ENCODE measurements around the gene TOX3. TPM values are rescaled to one million over a fixed set of nuclear protein-coding genes. Genes with fewer than 3 reads are reported as not detected.

The TOX3 gene
- total RNA-seq, 1 experiment from 2014 or later: 16.6 TPM

DNA sequence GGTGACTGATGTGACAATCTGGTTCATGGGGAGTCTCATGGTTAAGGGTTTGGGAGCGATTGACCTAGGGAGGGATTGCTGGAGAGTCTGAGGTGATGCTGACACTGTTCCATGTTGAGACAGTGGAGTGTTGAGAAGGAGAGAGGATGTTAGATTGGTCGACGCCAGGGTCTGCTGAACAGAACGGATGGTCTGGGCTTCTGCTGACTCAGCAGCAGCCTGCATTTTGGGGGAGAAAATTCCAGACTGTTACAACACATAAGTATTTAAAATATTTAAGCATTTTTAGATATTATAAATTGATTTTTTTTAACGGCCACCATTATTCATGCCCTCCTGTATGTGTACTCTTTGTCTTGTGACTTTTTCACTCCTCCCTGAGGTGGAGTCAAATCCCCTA lies 107.2 kb downstream of the TOX3 start:
- no peak overlapping the region for H3K4me3 ChIP-seq (ENCODE audit: low read depth, low read length, poor library complexity, severe bottlenecking)
- no peaks in the 10 kb centered on the region for H3K4me1 ChIP-seq (ENCODE audit: insufficient read depth, low read length, poor library complexity, severe bottlenecking)
- DNase-seq (ENCODE audit: low spot score): no peak
- H3K27me3 ChIP-seq (replicated peaks; ENCODE audit: insufficient read depth, low read depth, low read length, poor library complexity): no peaks in the 10 kb centered on the region
- intact Hi-C loops (cut with micrococcal nuclease; ENCODE audit: unreplicated experiment): loop anchor here (10.0 kb wide), 1 partner anchor 255 kb away; no protein-coding TSS in a partner anchor
- peaks cover 27% of the 10 kb centered on the region for H3K36me3 ChIP-seq (ENCODE audit: insufficient read depth, low read length, poor library complexity, severe bottlenecking)
- TF ChIP-seq, protein P1, sequence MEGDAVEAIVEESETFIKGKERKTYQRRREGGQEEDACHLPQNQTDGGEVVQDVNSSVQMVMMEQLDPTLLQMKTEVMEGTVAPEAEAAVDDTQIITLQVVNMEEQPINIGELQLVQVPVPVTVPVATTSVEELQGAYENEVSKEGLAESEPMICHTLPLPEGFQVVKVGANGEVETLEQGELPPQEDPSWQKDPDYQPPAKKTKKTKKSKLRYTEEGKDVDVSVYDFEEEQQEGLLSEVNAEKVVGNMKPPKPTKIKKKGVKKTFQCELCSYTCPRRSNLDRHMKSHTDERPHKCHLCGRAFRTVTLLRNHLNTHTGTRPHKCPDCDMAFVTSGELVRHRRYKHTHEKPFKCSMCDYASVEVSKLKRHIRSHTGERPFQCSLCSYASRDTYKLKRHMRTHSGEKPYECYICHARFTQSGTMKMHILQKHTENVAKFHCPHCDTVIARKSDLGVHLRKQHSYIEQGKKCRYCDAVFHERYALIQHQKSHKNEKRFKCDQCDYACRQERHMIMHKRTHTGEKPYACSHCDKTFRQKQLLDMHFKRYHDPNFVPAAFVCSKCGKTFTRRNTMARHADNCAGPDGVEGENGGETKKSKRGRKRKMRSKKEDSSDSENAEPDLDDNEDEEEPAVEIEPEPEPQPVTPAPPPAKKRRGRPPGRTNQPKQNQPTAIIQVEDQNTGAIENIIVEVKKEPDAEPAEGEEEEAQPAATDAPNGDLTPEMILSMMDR (conservative IDR thresholded peaks at IDR 0.05; ENCODE audit: low read depth, low read length): no peak
- TF ChIP-seq EZH2 (IDR thresholded peaks at IDR 0.05; ENCODE audit: borderline replicate concordance, low read depth, low read length, poor library complexity, severe bottlenecking): no peak
- no peaks in the 10 kb centered on the region for H3K9me3 ChIP-seq (ENCODE audit: low read depth, low read length, poor library complexity, severe bottlenecking)
- POLR2A ChIA-PET (ENCODE audit: low non-redundant PET): no interaction called here
- no TSS peak for BruUV-seq (replicated peaks)
- CTCF ChIA-PET: no interaction called here
- H3K27ac ChIP-seq (ENCODE audit: low read depth, low read length, poor library complexity, severe bottlenecking): no peak overlapping the region

DNA sequence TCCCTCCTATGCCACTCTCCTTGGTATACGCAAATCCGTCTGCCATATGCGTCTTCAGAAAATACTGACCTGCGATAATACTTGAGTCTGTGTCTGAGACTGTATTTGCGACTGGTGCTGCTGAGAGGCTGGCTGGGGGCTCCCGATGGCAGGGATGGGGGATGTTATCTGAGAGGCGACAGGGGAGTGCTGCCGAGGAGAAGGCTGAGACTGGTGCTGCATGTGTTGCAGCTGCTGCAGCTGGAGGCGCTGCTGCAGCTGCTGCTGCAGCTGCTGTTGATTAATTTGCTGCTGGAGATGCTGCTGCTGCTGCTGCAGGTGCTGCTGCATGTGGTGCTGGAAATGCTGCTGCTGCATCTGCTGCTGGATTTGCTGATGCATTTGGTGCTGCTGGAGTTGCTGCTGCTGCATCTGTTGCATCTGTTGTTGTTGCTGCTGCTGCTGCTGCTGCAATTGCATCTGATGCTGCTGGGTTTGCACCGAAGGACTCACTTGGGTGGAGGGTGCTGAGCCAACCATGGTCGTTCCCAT lies 107.7 kb downstream of the TOX3 start:
- TF ChIP-seq, protein P1 (conservative IDR thresholded peaks at IDR 0.05; ENCODE audit: low read depth, low read length): no peak
- TF ChIP-seq EZH2 (IDR thresholded peaks at IDR 0.05; ENCODE audit: borderline replicate concordance, low read depth, low read length, poor library complexity, severe bottlenecking): no peak
- BruUV-seq (replicated peaks): no TSS peak
- H3K27ac ChIP-seq (ENCODE audit: low read depth, low read length, poor library complexity, severe bottlenecking): no peak overlapping the region
- ChIA-PET POLR2A (ENCODE audit: low non-redundant PET) (no interaction called here), CTCF (no interaction called here)
- no peak for DNase-seq (ENCODE audit: low spot score)
- no peak overlapping the region for H3K4me3 ChIP-seq (ENCODE audit: low read depth, low read length, poor library complexity, severe bottlenecking)
- no peaks in the 10 kb centered on the region for H3K4me1 ChIP-seq (ENCODE audit: insufficient read depth, low read length, poor library complexity, severe bottlenecking)
- H3K27me3 ChIP-seq (replicated peaks; ENCODE audit: insufficient read depth, low read depth, low read length, poor library complexity): no peaks in the 10 kb centered on the region
- H3K36me3 ChIP-seq (ENCODE audit: insufficient read depth, low read length, poor library complexity, severe bottlenecking): peaks cover 27% of the 10 kb centered on the region
- H3K9me3 ChIP-seq (ENCODE audit: low read depth, low read length, poor library complexity, severe bottlenecking): no peaks in the 10 kb centered on the region
- intact Hi-C loops (cut with micrococcal nuclease; ENCODE audit: unreplicated experiment): loop anchor here (10.0 kb wide), 1 partner anchor 254 kb away; no protein-coding TSS in a partner anchor

DNA sequence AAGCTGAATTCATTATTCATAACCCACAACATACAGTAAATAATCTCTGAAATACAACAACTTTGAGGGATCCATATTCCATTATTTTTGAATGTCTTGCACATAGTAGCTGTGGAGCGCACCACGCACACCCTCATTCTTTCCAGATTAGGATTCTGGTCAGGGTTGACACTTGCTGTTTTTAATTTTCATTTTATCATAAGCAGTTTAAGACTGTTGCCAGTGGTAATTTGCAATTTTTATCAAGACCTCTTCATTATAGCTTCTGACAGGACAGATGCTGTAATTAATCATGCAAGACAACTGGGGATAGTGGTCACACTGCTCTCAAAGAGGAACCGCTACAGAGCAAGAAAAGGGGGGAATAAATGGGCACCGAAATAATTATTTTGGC lies 109.7 kb downstream of the TOX3 start:
- Histone ChIP-seq H3K9me3 (ENCODE audit: low read depth, low read length, poor library complexity, severe bottlenecking) (no peaks in the 10 kb centered on the region), H3K27ac (ENCODE audit: low read depth, low read length, poor library complexity, severe bottlenecking) (no peak overlapping the region), H3K4me1 (ENCODE audit: insufficient read depth, low read length, poor library complexity, severe bottlenecking) (no peaks in the 10 kb centered on the region), H3K4me3 (ENCODE audit: low read depth, low read length, poor library complexity, severe bottlenecking) (no peak overlapping the region), H3K27me3 (replicated peaks; ENCODE audit: insufficient read depth, low read depth, low read length, poor library complexity) (no peaks in the 10 kb centered on the region), H3K36me3 (ENCODE audit: insufficient read depth, low read length, poor library complexity, severe bottlenecking) (peaks cover 18% of the 10 kb centered on the region)
- TF ChIP-seq, protein P1 (conservative IDR thresholded peaks at IDR 0.05; ENCODE audit: low read depth, low read length): no peak
- no peak for TF ChIP-seq EZH2 (IDR thresholded peaks at IDR 0.05; ENCODE audit: borderline replicate concordance, low read depth, low read length, poor library complexity, severe bottlenecking)
- ChIA-PET POLR2A (ENCODE audit: low non-redundant PET) (no interaction called here), CTCF (no interaction called here)
- no TSS peak for BruUV-seq (replicated peaks)
- DNase-seq (ENCODE audit: low spot score): no peak
- intact Hi-C loops (cut with micrococcal nuclease; ENCODE audit: unreplicated experiment): loop anchor here (10.0 kb wide), 1 partner anchor 252 kb away; no protein-coding TSS in a partner anchor
